Endothelial cell of umbilical vein (primary cell): ENCODE results near the gene PFKFB1. TPM values are rescaled to one million over a fixed set of nuclear protein-coding genes. Genes with fewer than 3 reads are reported as not detected.

Experiments used
- BruUV-seq: library from RNA; stranded (reverse); fragments of 400-500 nt; replicated peaks from 2 replicates; lab custom pipeline; 2021; lab: Mats Ljungman, UMichigan
- CTCF ChIA-PET: fragments of 300-600, 350-600 bp; sonication (Branson Sonifier 250); formaldehyde crosslinking; loops from one replicate; lab custom pipeline; 2021; ENCODE audit warnings: antibody characterized with exemption, inconsistent platforms; lab: Charles Lee
- POLR2A ChIA-PET: fragments of 300-600, 350-600 bp; sonication (Branson Sonifier 250); formaldehyde crosslinking; loops from one replicate; lab custom pipeline; 2021; ENCODE audit warnings: antibody characterized with exemption, inconsistent platforms; lab: Charles Lee
- DNase-seq: peaks from one replicate; pipeline ENCODE4 v3.0.0-alpha.2; 2011; ENCODE audit warnings: low read depth, low spot score
- FAIRE-seq: peaks from 2 replicates; lab custom pipeline; 2011; peaks lifted over from hg19 to GRCh38; lab: Jason Lieb, UNC
- H2AFZ ChIP-seq: 2 replicates; pipeline ENCODE4 v1.6.0; 2012; ENCODE audit warnings: low read depth, low read length, control low read depth, inconsistent platforms
- H3K27ac ChIP-seq: 2 replicates; pipeline ENCODE4 v1.5.1; 2011; ENCODE audit warnings: low read depth, mild to moderate bottlenecking, control low read depth, low read length, moderate library complexity; ENCODE audit not compliant: insufficient read depth
- H3K27me3 ChIP-seq, 2 experiments: 2 replicates each; pipeline versions ENCODE4 v1.6.0 to v1.6.1; 2011; ENCODE audit warnings: low read length in 2 of 2, mixed read lengths in 1 of 2; ENCODE audit not compliant: control insufficient read depth in 2 of 2, insufficient read depth in 2 of 2
- H3K36me3 ChIP-seq, 2 experiments: 2 replicates in 1 of 2; 3 replicates in 1 of 2; pipeline ENCODE4 v1.5.1; 2011; ENCODE audit warnings: low read length in 2 of 2, mild to moderate bottlenecking in 1 of 2, moderate library complexity in 1 of 2; ENCODE audit not compliant: control insufficient read depth in 2 of 2, insufficient read depth in 2 of 2; ENCODE audit errors: extremely low read depth in 1 of 2
- H3K4me1 ChIP-seq: 3 replicates; pipeline ENCODE4 v1.5.1; 2011; ENCODE audit warnings: mild to moderate bottlenecking, low read length; ENCODE audit not compliant: control insufficient read depth, insufficient read depth; ENCODE audit errors: extremely low read depth
- H3K4me2 ChIP-seq: 2 replicates; pipeline ENCODE4 v1.6.1; 2011; ENCODE audit warnings: low read length, control low read depth, mixed read lengths; ENCODE audit not compliant: insufficient read depth
- H3K4me3 ChIP-seq, 3 experiments: fragments of 200-600 bp in 1 of 3; sonication (generic), shearing (Covaris generic) in 1 of 3; replicated peaks in 1 of 3; 2 replicates each; pipeline ENCODE4 v1.5.1; 2011 to 2016; ENCODE audit warnings: control low read depth in 3 of 3, low read length in 3 of 3, mild to moderate bottlenecking in 2 of 3, inconsistent platforms in 1 of 3, low read depth in 1 of 3, moderate library complexity in 1 of 3; ENCODE audit not compliant: insufficient read depth in 1 of 3
- H3K79me2 ChIP-seq: 2 replicates; pipeline ENCODE4 v1.6.0; 2012; ENCODE audit warnings: low read length, inconsistent platforms; ENCODE audit not compliant: control insufficient read depth, insufficient read depth
- H3K9ac ChIP-seq: replicated peaks from 2 replicates; pipeline ENCODE3; 2011; ENCODE audit warnings: low read length, control low read depth; ENCODE audit not compliant: insufficient read depth; ENCODE audit errors: extremely low read depth
- H3K9me1 ChIP-seq: replicated peaks from 3 replicates; pipeline ENCODE4 v1.6.0; 2011; ENCODE audit warnings: mild to moderate bottlenecking, low read length; ENCODE audit not compliant: control insufficient read depth, insufficient read depth; ENCODE audit errors: extremely low read depth
- H3K9me3 ChIP-seq: replicated peaks from 2 replicates; pipeline ENCODE4 v1.5.1; 2012; ENCODE audit warnings: low read length, inconsistent platforms; ENCODE audit not compliant: control insufficient read depth, insufficient read depth
- H4K20me1 ChIP-seq: replicated peaks from 2 replicates; pipeline ENCODE3; 2011; ENCODE audit warnings: mild to moderate bottlenecking, low read length; ENCODE audit not compliant: control insufficient read depth, insufficient read depth; ENCODE audit errors: extremely low read depth
- CTCF ChIP-seq, 2 donors: IDR thresholded peaks; 1 replicate in 1 of 2; 2 replicates in 1 of 2; pipeline ENCODE4 v1.5.1; 2011; ENCODE audit warnings: low read length in 2 of 2, mild to moderate bottlenecking in 2 of 2, moderate library complexity in 2 of 2, control low read depth in 1 of 2, inconsistent platforms in 1 of 2, low read depth in 1 of 2; ENCODE audit not compliant: insufficient read depth in 1 of 2; ENCODE audit errors: extremely low read depth in 1 of 2
- EZH2 ChIP-seq: IDR thresholded peaks from 2 replicates; pipeline ENCODE4 v1.6.1; 2012; ENCODE audit warnings: borderline replicate concordance, low read depth, mild to moderate bottlenecking, moderate library complexity, low read length, inconsistent platforms; ENCODE audit not compliant: severe bottlenecking
- FOS ChIP-seq: IDR thresholded peaks from 2 replicates; pipeline ENCODE4 v1.6.1; 2011; ENCODE audit warnings: mild to moderate bottlenecking, low read length, moderate library complexity, borderline replicate concordance; ENCODE audit not compliant: insufficient read depth
- GATA2 ChIP-seq: IDR thresholded peaks from 2 replicates; pipeline ENCODE4 v1.7.0; 2011; ENCODE audit warnings: low read depth, mild to moderate bottlenecking, moderate library complexity, mixed read lengths, low read length; ENCODE audit not compliant: insufficient read length, insufficient read depth
- JUN ChIP-seq: IDR thresholded peaks from 2 replicates; pipeline ENCODE4 v1.6.1; 2011; ENCODE audit warnings: borderline replicate concordance, low read depth; ENCODE audit not compliant: insufficient read length, insufficient read depth
- MYC ChIP-seq: IDR thresholded peaks from one replicate; pipeline ENCODE4 v1.6.1; 2011; ENCODE audit warnings: mild to moderate bottlenecking, low read depth, low read length
- POLR2A ChIP-seq: IDR thresholded peaks from 2 replicates; pipeline ENCODE4 v1.6.1; 2012; ENCODE audit warnings: low read depth, mild to moderate bottlenecking, control low read depth, low read length
- POLR2AphosphoS5 ChIP-seq: IDR thresholded peaks from 2 replicates; pipeline ENCODE4 v1.6.1; 2012; ENCODE audit warnings: low read depth, mild to moderate bottlenecking, control low read depth, low read length, moderate library complexity; ENCODE audit not compliant: insufficient read depth
- dilution Hi-C: fragments of 300-500 bp; cut with MboI; formaldehyde crosslinking; loops from one replicate; pipeline ENCODE4 v1.15.0; 2019; ENCODE audit warnings: low sequenced_read_pairs; ENCODE audit not compliant: extremely low pct_ligation_motif_present
- intact Hi-C: fragments of 100-400 bp; cut with micrococcal nuclease; formaldehyde crosslinking; loops from one replicate; pipeline ENCODE4 v1.10.0; 2022
- polyA plus RNA-seq, 4 experiments: library from polyadenylated mRNA; depleted of rRNA in 3 of 4; stranded (reverse) in 3 of 4; unstranded in 1 of 4; fragments of >200 nt; gene quantifications; 2 replicates each; pipeline versions ENCODE4 v1.2.1 to v1.2.3, GENCODE V29; 2011 to 2012; ENCODE audit warnings: missing spikeins in 1 of 4
- total RNA-seq: library from RNA; stranded (reverse); gene quantifications from 2 replicates; pipeline ENCODE4 v1.2.3, GENCODE V29; 2021
- TF ChIP-seq, protein P1 (sequence below): IDR thresholded peaks from 2 replicates; pipeline ENCODE4 v1.6.1; 2011; ENCODE audit not compliant: insufficient read depth, insufficient read length

The PFKFB1 gene
- total and polyA plus RNA-seq, 2 donors (not counting 3 experiments of a cell fraction or from before 2014, with no cell fraction given): 0.18 to 0.20 TPM

- no peak for TF ChIP-seq POLR2AphosphoS5
- no peak for TF ChIP-seq MYC
- TF ChIP-seq GATA2: no peak
- intact Hi-C loops: no loop called here
- Histone ChIP-seq H3K9me3 (no peaks in the 10 kb centered on the region), H3K4me1 (no peaks in the 10 kb centered on the region), H3K4me2 (no peak overlapping the region), H3K27me3 (no peaks in the 10 kb centered on the region), H2AFZ (no peak overlapping the region), H3K36me3 (no peaks in the 10 kb centered on the region), H3K79me2 (no peaks in the 10 kb centered on the region), H3K27ac (no peak overlapping the region), H4K20me1 (no peaks in the 10 kb centered on the region), H3K9ac (no peak overlapping the region), H3K9me1 (no peaks in the 10 kb centered on the region), H3K4me3 (no peak overlapping the region)
- FAIRE-seq (no peak), DNase-seq (no peak)
- dilution Hi-C loops: no loop called here
- CTCF ChIA-PET: no interaction called here
- POLR2A ChIA-PET: no interaction called here
- BruUV-seq: no TSS peak
Observed at GRCh38 chrX:54994668-54995351, 822 bp upstream of the PFKFB1 start.

GRCh38 chrX:54992911-54993622, 921 bp downstream of the PFKFB1 start:
- H3K27ac ChIP-seq: no peak overlapping the region
- no peaks in the 10 kb centered on the region for H3K36me3 ChIP-seq
- BruUV-seq: no TSS peak
- FAIRE-seq: no peak
- H4K20me1 ChIP-seq: no peaks in the 10 kb centered on the region
- TF ChIP-seq FOS (no peak), EZH2 (no peak), POLR2A (no peak), CTCF (IDR thresholded peaks at IDR 0.05; ENCODE audit: extremely low read depth in 1 of 2, insufficient read depth in 1 of 2, low read depth in 1 of 2, low read length in 2 of 2) (no peak), MYC (no peak), GATA2 (no peak), JUN (no peak), POLR2AphosphoS5 (no peak)
- TF ChIP-seq, protein P1, sequence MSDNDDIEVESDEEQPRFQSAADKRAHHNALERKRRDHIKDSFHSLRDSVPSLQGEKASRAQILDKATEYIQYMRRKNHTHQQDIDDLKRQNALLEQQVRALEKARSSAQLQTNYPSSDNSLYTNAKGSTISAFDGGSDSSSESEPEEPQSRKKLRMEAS: no peak
- no peak overlapping the region for H2AFZ ChIP-seq
- no peaks in the 10 kb centered on the region for H3K4me1 ChIP-seq
- dilution Hi-C loops (no loop called here), intact Hi-C loops (no loop called here)
- H3K9ac ChIP-seq: no peak overlapping the region
- H3K4me2 ChIP-seq: no peak overlapping the region
- H3K27me3 ChIP-seq: no peaks in the 10 kb centered on the region
- H3K79me2 ChIP-seq: no peaks in the 10 kb centered on the region
- no peaks in the 10 kb centered on the region for H3K9me3 ChIP-seq
- ChIA-PET CTCF (no interaction called here), POLR2A (no interaction called here)
- H3K9me1 ChIP-seq: no peaks in the 10 kb centered on the region
- no peak overlapping the region for H3K4me3 ChIP-seq
- DNase-seq: no peak
